ENCODE measurements around the gene APOL6.

DNA sequence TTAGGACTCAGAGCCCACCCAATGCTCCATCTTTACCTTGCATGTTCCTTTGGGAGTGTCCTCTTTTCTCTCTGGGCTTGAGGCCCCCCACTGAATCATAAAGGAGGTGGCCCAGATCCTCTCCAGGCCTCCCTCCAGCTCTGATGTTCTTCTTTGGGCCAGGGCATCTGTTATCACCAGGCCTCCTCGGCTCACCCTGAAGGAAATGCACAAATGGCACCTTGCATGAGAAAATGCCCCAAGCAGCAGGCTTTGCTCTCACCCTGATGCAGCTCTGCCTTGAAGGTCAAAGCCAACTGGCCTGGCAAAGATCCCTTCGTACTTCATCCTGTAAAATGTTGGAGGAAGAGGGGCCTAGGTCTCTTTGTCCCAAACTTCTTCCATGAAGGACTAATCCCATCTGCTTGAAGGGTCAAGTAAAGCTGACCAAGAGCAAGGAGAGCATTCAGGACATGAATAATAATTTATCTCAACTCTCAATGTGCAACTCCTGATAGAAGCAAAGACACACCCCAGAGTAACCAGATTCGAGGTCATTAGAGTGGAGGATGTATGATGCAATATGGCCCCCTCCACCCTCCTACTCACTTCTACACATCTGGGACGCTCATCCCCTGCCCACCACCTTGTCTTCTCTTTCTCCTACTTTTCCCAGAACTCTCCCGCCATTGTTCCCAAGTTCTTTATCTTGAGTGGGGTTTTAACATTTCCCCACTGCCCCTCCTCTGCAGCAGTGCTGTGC, 9.5 kb downstream of the APOL6 start:
- TF ChIP-seq CTCF (IDR thresholded peaks at IDR 0.05; ENCODE audit: low read depth, low read length) (no peak), POLR2A (IDR thresholded peaks at IDR 0.05; ENCODE audit: extremely low read depth, insufficient read length) (no peak), MYC (IDR thresholded peaks at IDR 0.05; ENCODE audit: low read depth, low read length) (no peak)

Data from NB4 (cell line).